GM18502 (cell line): ENCODE measurements around the gene HOXD12.

ENCODE experiments used
- ATAC-seq: cut with Tn5 transposase; IDR thresholded peaks from one replicate; pipeline ENCODE4 v1.9.1; 2021; ENCODE audit warnings: mild to moderate bottlenecking; ENCODE audit not compliant: unreplicated experiment, poor library complexity

The HOXD12 gene

DNA sequence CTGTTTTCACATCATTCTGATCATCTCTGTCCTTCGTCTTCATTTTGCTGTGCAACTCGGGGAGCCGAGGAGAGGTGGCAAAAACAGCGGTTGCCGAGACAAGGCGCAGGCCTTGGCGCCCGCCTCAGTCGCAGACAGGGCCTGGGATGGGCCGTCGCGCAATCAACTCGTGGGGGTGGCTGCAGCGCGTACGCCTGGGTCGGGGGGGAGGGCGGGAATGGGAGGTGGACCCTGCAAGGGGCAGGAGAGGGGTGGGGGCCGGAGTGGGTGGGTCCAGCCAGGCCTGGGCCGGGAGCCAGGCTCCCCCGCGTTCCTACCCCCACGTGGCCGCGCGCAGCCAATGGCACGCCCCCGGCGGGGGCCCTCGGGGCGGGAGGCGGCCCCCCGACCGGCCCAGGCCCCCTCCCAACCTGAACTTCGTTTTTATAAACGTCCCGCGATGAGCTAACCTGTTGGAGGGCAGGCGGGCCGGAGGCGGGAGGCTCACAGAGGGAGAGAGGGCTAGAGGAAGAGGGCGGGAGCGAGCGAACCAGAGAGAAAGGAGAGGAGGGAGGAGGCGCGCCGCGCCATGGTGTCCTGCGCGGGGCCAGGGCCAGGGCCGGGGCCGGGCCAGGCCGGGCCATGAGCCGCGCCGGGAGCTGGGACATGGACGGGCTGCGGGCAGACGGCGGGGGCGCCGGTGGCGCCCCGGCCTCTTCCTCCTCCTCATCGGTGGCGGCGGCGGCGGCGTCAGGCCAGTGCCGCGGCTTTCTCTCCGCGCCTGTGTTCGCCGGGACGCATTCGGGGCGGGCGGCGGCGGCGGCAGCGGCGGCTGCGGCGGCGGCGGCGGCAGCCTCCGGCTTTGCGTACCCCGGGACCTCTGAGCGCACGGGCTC, 7.1 kb upstream of the HOXD12 start, which contains the start of gene HOXD13:
HOXD13 (plus strand) TSS at position 452 of the 875 bp plus-strand sequence; CDS start at position 622, 170 bp downstream.
- ATAC-seq = no peak

DNA sequence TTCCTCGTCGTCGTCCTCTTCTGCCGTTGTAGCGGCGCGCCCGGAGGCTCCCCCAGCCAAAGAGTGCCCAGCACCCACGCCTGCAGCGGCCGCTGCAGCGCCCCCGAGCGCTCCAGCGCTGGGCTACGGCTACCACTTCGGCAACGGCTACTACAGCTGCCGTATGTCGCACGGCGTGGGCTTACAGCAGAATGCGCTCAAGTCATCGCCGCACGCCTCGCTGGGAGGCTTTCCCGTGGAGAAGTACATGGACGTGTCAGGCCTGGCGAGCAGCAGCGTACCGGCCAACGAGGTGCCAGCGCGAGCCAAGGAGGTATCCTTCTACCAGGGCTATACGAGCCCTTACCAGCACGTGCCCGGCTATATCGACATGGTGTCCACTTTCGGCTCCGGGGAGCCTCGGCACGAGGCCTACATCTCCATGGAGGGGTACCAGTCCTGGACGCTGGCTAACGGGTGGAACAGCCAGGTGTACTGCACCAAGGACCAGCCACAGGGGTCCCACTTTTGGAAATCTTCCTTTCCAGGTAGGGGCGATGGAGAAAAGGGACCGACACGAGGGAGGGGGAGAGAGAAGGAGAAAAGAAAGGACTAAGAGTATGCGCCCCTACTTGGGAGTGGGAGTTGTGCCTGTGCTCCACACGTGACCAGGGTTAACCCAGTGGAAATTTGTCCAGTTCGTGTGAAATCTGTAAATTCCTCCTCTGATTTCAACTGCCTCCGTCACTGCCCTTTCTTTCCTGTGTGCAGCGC, 6.3 kb upstream of the HOXD12 start:
- no peak for ATAC-seq

DNA sequence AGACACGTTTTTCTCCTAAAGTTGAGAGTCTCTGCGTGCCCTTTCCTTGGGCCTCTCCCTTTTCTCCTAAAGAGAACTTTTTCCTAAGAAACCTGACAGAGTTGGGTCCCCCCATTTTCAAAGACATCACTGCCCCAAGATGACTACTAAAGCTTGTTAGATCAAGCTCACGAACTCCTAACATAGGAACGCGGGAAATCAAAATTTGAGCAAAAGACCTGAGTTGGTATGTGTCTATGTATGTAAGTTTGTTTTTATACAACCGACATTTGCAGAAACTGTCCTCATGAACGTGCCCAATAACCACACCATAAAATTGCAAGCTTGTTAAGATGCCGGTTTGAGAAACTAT, 5.7 kb upstream of the HOXD12 start:
- ATAC-seq = no peak

DNA sequence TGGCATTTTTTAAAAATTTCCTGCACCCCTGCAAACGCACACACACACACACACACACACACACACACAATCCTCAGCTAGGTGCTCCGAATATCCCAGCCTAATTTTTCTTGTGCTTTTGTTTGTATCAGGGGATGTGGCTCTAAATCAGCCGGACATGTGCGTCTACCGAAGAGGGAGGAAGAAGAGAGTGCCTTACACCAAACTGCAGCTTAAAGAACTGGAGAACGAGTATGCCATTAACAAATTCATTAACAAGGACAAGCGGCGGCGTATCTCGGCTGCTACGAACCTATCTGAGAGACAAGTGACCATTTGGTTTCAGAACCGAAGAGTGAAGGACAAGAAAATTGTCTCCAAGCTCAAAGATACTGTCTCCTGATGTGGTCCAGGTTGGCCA, 5.2 kb upstream of the HOXD12 start:
- ATAC-seq = no peak

DNA sequence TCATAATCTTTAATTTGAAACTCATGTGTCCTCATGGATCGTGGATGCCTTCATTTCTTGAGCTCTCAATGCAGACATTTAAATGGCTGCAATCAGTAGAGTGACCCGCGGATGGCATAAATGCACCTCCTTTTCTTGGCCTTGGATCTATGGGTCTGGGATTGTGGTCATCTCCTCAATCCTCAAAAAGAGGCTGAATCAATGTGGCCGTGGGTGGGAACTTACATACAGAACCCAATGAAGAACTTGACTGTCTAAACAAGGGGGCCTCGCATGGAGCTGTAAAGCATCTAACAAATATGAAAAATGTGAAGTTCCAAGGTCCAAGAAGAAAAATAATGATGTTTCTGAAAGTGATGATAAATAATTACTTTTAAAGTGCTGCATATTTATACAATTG, 4.2 kb upstream of the HOXD12 start:
- no peak for ATAC-seq

DNA sequence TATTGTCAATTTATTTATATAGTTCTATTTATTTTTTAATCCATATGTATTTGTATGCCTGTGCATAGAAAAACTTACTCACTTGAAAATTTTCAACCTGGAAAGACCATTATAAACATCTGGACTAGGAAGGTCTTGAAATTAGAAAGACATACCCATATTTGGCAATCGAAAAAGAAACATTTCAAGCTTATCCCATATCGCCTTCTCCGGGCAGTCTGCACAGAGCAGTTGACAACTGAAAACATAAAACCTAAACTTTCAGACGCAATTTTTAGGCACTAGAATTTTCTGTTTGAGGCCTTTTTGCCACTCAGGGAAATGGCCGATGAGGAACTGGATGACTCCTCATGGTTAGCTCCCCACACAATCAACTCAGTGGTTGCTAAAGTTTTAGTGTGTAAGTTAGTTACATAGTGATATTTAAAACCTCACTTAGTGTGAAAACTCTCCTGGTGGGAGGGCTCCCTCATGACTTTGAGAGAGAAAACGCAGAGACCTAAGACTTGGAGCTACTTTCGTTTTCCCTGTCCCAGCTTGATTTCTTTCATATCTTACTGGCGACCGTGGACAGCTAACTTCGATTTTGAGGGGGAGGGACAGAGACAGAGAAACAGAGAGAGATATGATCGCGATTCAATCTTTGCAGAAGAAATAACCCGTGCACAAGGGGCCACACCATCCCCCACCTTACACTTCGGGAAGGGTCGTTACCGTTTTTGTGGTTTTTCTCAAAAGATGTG, 3.2 kb upstream of the HOXD12 start:
- ATAC-seq = no peak

DNA sequence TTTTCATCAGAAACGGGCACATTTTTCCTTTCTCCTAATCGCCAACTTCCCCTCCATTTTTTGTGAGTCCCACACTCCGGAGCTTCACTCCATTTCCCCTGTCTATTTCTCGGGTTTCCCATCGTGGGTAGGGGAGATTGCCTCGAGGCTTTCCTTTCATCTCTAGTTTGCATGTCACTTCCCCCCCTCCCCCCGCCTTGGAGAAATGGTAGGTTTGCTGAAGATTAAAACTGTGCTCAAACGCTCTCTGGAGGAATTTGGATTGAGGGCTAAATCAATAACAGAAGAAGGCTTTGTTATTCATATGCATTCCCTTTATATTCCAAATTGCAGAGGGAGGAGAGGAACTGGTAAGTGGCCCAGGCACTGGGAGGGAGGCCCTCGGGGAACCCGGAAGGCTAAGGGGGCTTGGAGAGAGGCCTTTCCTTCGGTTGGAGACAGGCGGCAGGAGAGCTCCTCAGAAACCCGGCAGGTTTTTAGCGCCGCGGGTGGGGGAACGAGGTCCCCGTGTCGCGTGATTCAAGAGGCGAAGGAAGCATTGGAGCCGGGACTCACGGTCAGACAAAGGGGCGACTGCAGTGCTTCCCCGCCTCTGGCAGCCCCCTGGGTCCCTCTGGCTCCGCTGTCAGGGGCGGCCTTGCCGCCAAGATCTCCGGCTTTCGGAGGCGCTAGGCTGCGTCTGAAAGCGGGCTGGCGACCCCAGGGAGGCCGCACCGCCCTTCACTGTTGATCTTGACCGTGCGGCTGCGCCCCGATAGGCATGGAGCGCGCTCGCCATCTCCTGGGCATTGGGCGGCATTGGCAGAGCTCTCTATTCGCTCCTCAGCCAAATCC, 2.4 kb upstream of the HOXD12 start:
- ATAC-seq = peak; percentile 79

DNA sequence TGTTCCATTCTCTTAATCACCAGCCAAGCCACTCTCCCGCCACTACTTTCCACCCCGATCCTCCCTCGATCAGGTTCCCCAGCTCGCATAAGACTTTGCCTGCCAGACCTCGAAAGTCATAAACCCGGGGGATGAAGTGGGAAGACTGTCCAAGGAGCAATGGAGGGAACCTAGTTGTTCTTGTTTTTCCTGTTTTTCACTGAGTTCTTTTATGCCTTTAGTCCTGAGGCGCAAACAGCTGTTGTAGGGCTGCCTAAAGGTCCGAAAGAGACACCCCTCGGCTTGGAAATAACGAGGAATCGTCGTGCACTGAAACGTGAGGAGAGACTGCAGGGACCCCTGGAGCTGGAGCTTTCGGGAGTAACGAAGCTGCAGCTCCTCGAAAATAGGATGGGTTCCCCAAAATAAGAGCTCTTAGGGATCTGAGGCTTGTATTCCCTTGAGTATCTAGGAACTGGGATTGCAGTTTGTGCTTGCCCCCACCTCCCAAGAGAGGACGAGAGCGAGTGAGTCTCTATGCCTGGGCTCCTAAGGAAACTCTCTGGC, 1.7 kb upstream of the HOXD12 start:
- ATAC-seq = no peak

DNA sequence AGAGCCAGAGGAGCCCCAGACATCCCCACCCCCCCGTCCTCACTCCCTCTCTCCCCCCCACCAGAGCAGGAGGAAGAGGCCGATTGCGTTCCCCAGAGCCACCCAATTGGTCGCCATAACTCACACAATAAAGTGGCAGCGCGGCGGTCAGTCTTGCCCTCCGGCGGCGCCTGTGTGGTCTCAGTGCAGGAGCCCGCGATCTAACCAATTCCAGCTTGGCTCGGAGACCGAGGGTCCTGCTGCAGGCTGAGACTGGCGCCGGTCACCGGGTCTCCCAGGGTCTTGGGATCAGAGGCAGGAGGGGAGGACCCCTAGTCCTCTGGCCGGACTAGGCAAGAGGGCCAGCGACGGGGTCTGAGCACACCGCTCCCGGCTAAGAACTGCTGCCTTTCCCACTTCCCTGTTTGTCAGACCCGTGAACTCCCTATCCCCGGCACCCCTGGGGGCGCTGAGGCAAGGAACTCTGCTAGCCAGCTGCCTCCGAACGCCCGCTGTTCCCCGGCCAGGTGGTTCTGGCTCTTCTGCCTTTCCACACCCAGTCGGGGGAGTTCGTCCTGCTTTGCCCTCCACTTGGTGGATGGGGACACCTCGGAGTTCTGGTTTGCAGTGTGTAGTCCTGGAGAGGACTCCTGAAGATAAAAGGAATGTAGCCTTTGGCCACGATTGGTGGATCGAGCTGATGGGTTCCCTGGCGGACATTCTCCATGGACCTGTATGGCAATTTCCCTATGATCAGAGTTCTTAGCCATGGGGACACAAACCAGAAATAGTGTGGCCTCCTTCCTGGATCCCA, 1.0 kb upstream of the HOXD12 start:
- no peak for ATAC-seq

DNA sequence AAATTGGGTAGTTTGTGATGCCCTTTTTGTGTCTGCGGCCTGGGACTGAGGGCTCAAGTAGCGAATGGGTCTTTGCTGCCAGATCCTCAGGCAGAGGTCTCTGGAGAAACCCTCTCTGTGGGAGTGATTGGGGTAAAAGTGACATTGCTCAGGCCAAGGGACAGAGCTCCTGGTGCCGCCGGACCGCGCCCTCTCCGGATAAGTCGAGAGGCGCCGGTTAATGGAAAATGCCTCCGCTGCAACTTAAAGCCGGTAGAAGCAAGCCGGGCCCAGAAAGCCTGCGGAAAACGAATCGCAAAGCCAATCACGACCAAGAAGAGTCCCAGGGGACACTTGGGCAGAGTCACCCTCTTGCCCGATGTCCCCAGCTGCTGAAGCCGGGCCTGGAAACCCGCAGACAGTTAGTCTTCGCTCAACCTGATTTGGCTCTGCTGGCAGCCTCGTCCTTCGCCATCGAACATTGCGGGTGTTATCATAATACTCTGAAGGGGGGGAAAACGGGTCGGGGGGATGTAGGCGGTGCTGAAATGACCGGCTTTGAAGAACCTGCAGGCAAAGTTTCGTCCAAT, 352 bp upstream of the HOXD12 start:
- no peak for ATAC-seq

DNA sequence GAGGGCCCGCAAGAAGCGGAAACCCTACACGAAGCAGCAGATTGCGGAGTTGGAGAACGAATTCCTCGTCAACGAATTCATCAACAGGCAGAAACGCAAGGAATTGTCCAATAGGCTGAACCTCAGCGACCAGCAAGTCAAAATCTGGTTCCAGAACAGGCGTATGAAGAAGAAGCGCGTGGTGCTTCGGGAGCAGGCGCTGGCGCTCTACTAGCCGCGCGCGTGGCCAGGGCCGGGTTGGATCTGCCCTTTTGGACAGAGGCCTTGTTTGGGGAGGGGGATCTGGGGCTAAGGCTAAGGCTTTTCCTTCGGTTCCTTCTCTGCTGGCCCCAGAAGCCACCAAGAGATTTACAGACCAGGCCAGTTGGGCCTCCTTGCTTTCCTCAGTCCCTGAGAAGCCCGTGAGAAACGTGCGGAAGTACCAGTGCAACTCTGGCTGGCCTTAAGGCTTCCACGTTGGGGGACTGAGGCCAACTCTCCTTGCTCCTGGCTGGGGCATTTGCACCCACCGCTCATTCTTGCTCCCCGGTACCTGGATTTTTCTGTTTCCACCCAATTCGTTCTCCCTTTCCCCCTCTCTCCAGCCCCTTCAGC, 1.0 kb downstream of the HOXD12 start:
- no peak for ATAC-seq

DNA sequence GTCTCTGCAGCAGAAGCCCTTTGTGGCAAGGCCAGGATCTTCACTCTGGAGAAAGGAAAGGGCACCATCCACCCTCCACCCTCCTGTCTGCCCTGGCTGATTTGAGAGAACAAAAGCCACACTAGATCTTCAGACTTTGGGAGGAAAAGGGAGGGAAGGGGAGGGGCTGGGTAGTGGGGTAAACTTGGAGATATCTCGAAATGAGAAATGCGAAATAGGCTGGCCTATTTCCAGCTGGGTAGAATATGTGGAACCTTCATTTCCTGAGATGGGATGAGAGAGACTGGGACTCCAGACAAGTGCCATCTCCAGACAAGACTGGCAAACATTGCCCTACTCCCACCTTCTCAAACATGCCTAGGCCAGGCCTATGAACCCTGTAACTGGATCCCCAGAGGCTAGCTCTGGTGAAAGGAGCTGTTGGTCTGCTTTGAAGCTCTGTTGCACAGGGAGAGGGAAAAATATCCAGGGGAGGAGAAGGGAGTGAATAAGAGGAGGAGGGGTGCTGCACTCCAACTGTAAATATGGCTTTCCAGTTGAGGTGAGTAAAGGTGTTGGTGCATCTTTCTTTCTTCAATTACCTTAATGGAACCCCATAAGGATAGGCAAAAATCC, 1.7 kb downstream of the HOXD12 start:
- ATAC-seq = no peak

DNA sequence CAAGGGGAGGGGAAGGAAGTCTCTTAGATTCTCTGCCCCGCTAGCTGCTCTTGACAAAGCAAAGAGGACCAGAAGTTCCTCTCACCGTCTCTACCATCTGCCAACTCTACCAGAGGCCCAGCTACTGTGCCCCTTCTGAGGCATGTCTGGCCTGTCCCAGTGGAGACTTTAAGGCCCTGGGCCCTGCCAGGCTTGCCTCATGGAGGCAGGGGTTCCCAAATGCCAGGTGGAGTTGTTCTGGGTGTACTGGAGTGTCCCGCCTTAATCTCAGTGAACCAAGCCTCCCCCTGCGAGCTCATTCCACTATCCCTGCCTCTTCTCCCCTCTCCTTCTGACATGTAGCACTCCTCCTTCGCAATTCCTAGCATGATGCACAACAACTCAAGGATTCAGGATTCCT, 2.2 kb downstream of the HOXD12 start:
- no peak for ATAC-seq

DNA sequence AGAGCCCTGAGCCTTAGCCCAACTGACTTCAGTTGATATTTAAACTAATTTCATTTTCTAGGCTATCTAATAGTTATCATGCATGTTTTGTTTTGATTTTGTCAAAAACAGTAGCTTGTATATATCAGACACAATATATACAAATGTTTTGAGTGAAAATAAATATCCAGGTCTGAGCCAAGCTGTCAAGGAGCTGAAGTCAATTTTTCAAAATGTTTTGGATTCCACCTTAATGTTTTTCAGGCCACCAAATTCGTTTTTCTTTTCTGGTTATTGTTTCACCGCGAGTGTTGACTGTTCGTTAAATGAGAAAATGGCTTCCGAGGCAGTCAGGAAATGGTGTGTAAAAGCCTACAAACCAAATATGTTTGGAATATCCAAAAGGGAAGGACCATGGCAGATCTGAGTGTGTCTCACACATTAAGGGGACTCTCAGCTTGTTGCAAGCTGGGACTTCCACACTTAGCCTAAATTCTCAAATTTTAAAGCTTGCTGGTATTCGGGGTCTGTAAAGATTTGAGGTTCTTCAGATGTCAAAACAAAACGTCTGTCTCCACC, 2.8 kb downstream of the HOXD12 start:
- no peak for ATAC-seq

DNA sequence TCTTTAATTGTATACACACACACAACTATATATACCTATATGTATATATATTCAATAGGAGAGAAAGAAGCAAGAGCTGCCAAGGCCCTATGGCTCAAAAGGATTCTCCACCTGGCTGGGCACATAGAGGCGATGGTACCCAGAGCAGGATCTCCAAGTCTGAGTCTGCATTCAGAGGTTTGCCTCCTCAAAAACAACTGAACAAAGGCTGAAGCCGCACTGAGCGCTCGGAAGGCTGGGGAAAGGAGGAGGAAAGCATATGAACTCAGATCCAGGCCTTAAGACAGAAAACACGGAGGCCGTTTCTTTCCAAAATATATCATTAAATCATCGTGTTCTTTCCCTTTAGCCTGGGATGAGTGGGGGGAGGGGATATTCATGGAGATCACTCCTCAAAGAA, 3.6 kb downstream of the HOXD12 start:
- no peak for ATAC-seq

DNA sequence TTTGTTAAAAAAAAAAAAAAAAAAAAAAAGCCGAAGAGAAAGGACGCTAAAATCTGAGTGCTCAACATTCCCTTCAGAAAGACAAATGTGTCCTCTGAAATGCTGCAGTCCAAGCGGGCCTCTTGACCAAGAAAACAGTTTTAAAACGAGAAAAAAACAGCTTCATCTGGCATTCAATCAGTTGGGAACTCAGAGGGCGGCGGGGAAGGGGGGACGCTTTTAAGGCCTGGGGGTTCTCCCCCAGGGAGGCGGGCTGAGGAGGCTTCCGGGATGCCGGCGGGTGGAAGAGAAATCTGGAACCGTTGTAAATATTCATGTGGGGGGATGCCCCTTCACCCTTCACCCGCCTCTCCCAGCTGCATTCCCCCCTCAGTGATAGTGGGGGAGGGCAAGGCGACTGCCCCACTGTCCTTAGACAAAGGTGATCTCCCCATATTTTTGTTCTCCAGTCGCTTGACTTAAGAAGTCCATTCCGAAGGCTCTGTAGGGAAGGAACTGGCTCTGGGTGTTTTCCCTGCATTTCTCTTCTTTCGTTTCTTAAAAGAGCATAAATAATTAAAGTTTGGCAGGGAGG, 4.2 kb downstream of the HOXD12 start:
- no peak for ATAC-seq

DNA sequence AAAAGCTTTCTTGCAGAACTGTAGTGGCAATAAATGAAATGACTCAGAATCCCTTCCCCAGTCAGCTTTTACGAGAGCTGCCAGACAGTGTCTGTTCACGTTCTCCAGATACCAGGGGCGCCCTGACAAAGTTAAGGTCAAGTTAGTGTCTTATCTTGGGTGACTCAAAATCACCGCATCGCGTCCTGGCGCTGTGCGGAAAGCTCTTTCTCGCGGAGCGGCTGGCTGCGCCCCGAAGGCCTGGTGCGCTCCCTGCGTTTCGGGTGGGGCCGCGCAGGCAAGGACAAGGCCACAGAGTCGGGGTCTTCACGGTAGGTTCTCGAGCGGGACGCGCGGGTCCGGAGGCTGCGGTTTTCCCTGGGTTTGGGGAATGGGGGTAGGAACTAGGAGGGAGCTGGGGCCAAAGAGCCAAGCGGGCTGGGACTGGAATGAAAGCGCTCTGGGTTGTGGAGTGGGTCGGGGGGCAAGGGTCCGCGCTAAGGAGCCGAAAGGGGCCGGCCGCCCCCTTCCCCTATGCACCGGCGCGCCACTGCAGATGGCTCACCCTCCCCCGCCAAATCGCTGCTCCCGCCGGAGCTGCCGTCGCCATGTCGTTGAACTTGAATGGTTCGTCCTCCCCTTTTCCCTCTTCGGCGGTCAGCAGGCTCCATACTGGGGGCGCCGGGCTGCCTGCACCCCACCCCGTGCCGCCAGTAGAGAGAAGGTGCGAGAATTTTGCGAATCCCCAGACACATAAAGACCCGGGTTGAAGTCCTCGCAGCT, 4.9 kb downstream of the HOXD12 start:
- no peak for ATAC-seq
